ENCODE measurements around the gene PLEKHG4B.
"Not testable (repeated sequence)": the region's sequence is repeated elsewhere in the genome, so short reads cannot be mapped to it uniquely, and the experiment has no call there.

The PLEKHG4B gene

DNA sequence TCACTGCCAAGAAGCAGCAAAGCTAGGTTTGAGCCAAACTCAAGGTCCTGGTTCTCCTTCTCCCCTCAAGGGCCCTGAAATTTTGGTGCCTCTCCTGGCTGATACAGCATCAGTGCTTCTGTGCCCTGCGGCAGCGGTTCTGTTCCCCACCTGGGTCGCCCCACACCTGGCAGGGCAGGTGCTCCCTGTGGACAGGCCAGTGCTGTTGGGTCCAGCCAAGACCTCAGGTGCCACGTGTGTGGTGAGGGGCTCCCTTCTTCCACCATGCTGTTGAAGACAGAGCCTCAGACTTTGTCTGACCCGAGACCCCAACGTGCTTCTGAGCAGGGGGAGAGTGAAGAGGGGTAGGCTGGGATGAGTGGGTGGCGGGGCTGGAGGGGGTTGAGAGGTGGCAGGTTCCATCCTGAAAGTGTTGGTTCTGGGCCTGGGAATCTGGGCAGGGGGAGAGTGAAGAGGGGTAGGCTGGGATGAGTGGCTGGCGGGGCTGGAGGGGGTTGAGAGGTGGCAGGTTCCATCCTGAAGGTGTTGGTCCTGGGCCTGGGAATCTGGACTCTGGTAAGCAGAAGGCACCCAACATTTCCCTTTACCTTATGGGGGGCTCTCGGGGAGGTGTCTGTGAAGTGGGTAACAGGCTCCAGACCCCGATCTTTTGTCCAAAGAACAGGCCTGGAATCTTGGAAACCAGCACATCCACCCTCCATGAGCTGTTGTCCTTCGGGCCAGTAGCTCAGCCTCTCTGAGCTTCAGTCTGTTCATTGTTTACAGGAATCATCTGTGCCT lies 2.3 kb downstream of the PLEKHG4B start:
- DNase-seq, result no peak

DNA sequence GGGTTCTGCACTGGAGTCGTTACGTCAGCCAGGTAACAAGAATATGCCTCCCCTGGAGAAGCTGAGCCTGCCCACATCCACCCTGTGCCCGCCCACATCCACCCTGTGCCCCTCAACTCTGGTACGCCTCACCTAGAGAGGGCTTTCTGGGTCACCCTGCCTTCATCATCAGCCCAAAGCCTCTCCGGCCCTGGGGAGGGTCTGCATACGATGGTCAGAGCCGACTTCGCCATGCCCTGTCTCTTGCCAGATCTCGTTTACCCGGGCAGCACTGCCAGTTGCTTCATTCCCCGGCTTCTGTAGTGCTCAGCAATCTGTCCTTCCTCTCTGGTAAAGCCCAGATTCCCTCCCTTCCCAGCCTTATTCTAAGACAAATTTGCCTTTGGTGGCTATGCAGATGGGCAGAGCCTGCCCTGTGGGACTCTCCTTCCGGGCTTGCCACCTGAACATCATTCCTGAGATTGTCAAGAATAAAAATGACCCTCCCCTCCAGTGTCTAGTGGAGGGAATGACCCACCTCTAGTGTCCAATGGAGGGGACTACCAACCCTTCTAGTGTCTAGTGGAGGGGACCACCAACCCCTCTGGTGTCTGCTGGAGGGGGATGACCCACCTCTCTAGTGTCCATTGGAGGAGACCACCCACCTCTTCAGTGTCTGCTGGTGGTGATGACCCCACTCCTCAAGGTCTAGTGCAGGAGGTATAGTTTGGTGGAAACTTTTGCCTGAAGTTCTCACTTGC lies 3.4 kb downstream of the PLEKHG4B start:
- DNase-seq, result no peak

DNA sequence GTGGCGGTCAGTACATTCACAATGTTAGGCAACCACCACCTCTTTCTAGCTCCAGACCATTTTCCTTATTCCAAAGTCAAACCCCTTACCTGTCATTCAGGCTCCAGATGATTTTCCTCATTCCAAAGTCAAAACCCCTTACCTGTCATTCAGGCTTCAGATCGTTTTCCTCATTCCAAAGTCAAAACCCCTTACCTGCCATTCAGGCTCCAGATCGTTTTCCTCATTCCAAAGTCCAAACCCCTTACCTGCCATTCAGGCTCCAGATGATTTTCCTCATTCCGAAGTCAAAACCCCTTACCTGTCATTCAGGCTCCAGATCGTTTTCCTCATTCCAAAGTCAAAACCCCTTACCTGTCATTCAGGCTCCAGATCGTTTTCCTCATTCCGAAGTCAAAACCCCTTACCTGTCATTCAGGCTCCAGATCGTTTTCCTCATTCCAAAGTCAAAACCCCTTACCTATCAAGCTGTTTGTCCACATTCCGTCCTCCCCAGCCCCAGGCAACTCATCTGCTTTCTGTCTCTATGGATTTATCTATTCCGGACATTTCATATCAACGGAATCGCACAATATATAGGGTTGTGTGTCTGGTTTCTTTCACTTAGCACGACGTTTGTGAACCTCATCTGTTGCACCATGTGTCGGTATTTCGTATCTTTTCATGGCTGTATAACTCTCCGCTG lies 5.2 kb downstream of the PLEKHG4B start:
- DNase-seq, result no peak

DNA sequence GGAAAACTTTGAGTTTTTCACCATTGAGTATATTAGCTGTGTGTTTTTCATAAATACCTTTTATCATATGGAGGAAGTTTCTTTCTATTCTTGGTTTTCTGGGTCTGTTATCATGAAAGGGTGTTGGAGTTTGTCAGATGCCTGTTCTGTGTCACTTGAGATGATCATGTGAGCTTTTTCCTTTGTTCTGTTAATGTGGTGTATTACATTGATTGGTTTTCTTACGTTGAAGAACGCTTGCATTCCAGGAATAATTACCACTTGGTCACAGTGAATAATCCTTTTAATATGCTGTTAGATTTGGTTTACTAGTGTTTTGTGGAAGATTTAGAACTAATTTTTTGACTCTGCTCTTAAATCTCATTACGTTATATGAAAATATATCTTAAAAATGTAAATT lies 7.8 kb downstream of the PLEKHG4B start:
- DNase-seq, result peak; percentile 41

DNA sequence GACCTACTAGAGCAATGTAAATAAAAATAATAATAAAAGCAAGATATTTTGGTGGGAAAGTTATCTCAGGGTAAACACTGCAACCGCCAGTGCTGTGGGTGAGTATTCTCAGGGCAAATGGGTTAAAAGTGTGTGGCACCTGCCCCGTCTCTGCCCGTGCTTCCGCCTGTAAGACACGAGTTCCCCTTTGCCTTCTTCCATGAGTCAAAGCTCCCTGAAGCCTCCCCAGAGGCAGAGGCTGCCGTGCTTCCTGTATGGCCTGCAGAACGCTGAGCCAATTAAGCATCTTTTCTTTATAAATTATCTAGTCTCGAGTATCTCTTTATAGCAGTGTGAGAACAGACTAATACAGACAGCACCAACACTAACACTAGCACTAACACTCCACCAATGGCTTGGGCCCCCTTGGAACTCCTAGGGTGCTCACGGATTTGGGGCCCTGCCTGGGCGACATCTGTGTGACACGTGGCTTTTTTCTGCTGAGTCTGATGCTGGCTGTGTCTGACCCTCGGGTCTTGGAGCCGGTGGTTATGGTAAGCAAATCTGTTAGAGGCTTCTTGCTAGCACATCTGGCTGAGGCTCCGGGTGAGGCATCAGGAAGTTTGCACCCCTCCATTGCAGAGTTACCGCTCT lies 10.6 kb downstream of the PLEKHG4B start:
- no peak for DNase-seq

DNA sequence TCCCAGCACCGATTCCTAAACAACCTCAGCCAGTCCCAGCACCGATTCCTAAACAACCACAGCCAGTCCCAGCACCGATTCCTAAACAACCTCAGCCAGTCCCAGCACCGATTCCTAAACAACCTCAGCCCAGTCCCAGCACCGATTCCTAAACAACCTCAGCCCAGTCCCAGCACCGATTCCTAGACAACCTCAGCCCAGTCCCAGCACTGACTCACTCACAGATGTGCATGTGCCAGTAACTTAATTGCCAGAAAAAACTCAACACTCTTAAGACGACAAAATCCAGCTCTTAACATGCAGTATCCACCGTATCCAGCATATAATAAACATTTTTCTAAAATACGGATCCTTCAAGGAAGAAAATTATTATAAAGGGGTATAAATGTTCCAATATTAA lies 12.1 kb downstream of the PLEKHG4B start:
- DNase-seq, result not testable (repeated sequence)

DNA sequence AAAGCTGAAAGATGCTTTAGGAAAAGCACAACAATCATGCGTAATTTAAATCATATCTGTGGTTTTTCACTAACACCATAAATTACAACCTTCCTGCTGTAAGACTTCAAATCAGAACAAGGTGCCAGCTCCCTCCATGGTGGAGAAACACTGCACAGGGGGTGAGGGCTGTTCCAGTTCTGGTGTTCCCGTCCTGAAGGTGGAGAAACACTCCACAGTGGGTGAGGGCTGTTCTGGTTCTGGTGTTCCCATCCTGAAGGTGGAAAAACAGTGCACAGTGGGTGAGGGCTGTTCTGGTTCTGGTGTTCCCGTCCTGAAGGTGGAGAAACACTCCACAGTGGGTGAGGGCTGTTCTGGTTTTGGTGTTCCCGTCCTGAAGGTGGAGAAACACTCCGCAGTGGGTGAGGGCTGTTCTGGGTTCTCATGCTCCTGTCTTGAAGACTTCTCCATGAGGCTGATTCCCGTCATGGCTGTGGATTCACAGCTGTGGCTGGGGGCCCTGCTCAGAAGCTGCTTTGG lies 12.9 kb downstream of the PLEKHG4B start:
- no peak for DNase-seq

DNA sequence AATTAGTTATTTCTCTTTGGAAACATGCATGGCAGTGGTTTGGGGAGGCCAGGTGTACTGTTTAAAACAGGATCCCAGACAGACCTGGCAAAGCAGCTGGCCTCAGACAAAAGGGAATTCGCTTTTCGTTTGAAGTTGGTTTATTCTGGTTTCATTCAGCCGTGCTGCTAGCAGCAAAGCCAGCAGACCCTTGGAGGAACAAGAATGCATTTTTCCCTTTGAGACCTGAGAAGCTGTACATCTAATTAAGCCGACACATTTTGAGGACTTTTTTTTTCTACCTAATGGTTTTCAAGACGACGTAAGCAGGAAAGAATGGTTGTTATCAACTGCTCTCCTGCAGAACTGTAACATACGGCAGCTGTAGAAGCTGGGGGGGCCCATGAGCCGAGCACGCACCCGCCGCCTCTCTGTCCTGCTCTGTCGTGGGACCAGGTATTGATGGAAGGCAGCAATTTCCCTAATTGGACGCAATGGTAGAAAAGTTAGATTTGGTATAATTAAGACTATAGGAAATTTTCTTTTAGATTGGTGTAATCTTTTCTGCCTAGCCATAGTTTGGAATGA lies 13.6 kb downstream of the PLEKHG4B start:
- peak; percentile 45 for DNase-seq

DNA sequence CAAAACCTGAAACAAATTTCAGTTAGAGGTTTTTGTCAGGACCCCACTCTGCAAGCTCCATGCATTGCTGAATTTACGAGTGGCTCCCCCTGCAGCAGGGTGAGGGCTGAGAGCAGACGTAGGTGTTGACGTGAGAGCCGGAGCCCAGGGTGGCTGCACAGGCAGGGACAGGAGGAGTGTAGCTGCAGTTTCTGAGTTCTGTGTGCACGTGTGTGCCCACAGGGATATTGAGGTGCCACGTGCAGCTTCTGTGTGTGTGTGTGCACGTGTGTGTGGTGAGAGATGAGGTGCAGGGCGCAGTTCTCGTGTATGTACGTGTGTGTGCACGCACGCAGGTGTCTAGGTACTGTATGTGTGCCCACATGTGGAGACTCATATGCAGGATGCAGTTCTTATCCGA lies 14.6 kb downstream of the PLEKHG4B start:
- DNase-seq, result no peak

DNA sequence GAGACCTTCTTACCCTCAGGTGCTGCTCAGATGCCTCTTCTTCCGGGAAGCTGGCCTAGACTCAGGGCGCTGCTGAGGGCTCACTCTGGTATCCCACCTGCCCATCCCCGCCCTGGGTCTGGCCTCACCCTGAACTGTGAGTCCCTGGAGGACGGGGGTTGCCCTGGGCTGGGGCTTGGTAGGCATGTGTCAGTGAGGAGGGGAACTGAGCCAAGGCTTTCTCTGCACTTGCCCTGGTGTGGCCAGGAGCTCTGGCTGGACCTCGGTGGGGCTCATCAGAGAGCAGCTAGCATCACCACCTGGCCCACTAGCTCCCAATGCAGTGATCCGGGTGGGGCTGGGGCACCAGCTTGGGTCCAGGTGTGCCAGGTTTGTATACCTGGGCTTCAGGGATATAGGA lies 15.6 kb downstream of the PLEKHG4B start:
- no peak for DNase-seq

DNA sequence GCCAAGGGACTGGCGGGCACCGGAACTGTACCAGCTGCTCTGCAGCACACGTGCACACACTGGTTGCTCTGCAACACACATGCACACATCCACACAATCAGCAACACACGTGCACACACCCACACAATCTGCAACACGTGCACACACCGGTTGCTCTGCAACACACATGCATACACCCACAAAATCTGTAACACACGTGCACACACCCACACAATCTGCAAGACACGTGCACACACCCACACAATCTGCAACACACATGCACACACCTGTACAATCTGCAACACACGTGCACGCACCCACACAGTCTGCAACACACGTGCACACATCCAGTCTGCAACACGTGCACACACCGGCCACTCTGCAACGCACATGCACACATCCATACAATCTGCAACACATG lies 17.9 kb downstream of the PLEKHG4B start:
- no peak for DNase-seq

DNA sequence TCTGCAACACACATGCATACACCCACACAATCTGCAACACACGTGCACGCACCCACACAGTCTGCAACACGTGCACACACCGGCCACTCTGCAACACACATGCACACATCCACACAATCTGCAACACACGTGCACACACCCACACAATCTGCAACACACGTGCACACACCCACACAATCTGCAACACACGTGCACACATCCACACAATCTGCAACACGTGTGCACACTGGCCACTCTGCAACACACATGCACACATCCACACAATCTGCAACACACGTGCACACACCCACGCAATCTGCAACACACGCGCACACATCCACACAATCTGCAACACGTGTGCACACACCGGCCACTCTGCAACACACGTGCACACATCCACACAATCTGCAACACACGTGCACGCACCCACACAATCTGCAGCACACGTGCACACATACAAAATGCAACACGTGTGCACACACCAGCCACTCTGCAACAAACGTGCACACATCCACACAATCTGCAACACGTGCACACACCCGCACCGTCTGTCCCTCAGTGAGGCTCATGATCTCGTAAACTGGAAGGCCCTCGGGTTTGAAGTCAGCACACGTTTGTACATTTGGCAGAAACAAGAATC lies 18.4 kb downstream of the PLEKHG4B start:
- DNase-seq, result no peak

DNA sequence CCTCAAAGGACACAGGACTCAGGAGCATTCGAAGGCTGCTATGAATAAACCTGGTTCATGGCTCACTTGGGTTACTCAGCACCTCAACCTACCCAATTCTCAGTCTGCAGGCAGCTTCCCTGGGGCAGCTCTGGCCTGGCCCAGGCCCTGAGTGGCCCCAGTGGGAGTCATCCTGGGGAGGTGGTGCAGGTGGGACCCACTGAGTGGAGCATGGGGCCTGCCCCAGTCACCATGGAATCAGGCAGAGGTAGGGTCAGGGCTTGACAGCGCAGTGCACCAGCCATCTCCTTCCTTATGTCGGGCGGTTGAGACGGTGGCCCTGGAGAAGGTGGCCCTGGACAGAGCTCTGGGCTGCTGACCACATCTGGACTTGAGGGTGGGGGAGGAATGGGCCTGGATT lies 19.2 kb downstream of the PLEKHG4B start:
- DNase-seq, result no peak

DNA sequence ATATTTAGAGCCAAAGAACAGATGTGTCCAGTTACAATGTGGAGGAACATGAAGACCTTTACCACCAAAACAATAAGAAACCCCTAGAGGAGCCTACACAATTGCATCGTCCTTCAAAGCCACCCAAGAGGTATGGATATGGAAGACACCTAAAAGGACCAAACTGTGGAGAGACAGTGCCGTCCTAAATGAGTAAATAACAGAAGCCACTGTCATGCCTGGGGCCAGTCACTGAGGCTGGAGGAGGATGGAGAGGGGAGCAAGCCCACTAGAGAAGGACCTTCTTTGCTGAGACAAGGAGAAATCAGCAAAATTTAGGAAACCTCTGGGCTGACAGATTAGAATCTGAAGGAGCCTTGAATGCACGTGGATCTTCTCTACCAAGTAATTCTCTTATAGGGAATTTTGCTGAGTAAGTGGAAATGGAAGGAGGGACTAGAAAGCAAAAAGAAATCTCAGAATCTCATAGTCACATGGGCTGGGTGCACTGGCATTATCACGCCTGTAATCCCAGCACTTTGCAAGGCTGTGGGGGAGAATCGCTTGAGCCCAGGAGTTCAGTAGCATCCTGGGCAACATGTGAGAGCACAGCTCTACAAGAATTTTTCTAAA lies 27.6 kb downstream of the PLEKHG4B start:
- DNase-seq, result no peak

DNA sequence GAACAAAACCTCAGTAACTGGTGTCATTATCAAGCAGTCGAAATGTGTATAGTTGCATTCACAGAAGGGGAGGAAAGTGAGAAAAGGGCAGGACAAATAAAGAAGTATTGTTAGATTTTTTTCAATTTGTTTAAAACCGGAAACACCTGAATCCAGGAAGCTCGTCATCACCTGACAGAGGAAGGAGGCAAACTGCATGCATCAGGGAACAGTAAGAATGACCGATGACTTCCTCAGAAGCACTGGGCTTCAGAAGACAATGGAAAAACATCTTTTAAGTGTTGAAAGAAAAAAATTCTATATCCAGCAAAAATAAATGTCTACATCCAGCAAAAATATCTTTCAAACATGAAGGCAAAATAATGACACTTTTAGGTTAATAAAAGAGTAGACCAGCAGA lies 29.5 kb downstream of the PLEKHG4B start:
- no peak for DNase-seq

DNA sequence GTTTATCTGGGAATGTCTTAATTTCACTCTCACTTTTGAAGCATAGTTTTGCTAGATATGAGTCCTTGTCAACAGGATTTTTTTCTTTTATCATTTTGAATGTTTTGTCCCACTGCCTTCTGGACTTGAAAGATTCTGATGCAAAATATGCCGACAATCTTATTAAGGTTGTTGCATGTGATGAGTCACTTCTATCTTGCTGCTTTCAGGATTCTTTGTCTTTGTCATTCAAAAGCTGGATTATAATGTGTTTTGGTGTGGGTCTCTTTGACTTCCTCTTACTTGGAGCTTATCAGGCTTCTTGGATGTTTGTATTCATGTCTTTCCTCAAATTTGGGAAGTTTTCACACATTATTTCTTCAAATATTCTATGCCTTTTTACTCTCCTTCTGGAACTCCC lies 33.8 kb downstream of the PLEKHG4B start:
- no peak for DNase-seq

DNA sequence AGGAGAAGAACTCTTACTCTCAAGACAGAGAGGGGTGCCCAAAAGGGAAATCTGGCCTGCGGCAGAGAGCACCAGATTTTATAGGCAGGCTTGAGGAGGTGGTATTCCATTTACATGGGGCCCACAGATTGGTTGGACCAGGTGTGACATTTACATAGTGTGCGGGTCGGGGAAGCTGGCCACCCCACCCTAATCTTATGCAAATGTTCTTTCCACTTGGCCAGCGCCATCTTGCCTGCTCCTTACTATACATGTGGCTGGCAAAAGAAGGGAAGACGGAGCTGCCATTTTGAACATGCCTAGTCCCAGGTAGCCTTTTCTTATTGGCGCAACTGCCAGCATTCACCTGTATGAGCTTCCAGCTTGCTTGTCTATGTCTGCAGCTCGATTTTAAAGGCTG lies 34.8 kb downstream of the PLEKHG4B start:
- DNase-seq, result no peak

DNA sequence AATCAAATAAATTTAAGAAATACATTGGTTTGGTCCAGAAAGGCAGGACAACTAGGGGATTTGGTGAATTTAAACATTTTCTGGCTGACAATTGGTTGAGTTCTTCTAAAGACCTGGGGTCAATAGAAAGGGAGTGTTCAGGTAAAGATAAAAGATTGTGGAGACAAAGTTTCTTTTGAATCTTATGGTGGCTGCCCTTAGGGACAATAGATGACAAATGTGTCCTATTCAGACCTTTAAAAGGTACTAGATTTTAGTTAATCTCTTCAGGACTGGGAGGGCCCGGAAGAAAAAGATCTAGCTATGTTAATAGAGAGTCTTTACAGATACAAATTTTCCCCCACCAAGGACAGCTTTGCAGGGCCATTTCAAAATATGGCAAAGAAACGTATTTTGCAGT lies 35.9 kb downstream of the PLEKHG4B start:
- DNase-seq, result no peak

DNA sequence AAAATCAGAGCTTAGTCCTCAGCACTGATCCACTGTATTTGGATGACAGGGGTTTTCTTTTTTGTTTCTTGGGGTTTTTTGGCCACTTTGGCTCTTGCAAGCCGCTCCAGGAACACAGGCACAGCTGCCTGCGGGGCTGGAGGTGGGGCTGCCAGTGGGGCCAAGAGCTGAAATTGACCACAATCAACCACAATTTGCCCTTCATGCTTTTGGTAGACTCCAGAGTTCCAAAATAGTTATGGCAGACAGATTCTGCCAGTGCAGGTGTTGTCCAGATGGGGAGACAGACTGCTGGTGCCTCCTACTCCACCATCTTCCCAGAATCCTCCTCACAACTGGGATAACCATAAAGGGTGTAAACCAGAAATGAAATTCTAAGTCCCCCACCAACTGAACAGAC lies 36.5 kb downstream of the PLEKHG4B start:
- no peak for DNase-seq

DNA sequence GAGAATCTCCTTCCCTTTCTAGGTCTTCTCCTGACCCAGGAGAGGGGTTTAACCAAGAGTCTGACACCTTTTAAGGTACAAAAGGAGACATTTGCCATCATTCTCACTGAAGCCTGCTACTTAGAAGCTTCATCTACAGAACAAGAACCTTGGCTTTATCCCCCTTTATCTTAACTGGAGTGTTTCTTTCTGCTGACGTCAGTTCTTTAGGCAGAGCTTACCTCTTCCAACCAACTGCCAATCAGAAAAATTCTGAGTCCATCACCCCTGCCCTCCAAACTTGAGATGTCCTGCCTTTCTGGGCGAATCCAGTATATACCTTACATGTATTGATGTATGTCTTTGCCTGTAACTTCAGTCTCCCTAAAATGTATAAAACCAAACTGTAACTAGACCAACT lies 37.2 kb downstream of the PLEKHG4B start:
- DNase-seq, result no peak

DNA sequence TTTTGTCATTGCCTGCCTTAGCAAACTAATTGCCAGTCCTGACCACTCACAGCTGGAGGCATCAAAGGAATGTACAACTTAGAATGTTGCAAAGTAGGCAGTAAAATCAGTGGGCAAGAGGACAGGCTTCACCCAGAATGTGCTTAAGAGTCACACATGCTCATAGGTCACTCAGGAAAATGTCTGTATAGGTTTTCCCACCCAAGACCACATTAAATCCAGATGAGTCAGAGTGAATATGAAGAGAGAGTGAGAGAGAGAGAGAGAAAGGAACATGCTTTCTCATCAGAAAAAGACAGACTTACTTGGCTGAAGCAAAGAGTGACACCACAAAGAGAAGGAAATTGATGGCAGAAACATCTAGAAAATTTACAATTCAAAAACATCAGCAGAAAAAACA lies 37.9 kb downstream of the PLEKHG4B start:
- no peak for DNase-seq

DNA sequence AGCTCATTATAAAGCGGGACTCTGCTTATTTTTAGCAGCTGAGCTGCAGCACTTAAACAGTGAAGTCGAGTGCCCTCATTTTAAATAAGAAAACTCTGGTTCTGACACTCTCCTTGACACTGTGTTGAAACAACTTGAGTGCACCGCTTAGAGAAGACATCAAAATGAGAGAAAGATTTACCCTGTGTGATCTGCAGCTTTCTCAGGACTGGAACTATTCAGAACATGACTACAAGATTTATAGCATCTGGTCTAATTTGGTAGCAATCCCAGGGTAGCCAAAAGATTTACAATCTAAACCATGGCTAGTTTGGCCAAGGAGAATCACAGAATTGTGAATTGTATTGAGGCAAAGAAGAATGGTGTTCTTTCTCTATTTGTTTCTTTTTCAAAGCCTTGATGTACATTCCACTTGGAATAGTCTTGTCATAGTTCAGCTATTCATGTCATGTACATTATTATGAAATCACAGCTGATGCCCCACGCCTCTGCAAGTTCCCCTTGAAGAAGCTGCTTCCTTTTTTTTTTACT lies 38.7 kb downstream of the PLEKHG4B start:
- no peak for DNase-seq

Data from NCI-H1436 treated with DMSO at 0.1 percent for 48 hours (cell line).